HG02623 (cell line): ENCODE results near the gene MRAP.
"Not testable (repeated sequence)": the region's sequence is repeated elsewhere in the genome, so short reads cannot be mapped to it uniquely, and the experiment has no call there.

ENCODE experiments used
- ATAC-seq: cut with Tn5 transposase; IDR thresholded peaks from one replicate; pipeline ENCODE4 v1.9.1; 2021; ENCODE audit warnings: moderate library complexity; ENCODE audit not compliant: unreplicated experiment

Gene MRAP

DNA sequence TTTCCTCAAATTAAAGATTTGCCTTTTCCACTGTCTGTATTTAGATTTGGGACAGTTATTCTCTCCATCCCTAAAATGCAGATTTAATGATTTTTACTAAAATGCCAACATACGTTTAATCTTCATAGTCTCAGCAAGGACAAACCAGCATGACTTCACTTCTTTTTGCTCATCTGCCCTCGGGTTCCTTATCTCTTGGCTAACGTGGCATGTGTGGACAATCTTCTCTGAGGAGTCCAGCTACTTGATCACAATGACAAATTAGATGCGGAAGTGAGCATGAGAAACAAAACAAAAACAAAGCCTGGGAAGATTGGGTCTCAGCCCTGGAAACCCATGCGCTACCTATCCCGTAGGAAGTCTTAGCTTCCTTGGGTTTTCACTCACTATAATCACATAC, 1.0 kb downstream of the MRAP start:
- ATAC-seq = no peak

DNA sequence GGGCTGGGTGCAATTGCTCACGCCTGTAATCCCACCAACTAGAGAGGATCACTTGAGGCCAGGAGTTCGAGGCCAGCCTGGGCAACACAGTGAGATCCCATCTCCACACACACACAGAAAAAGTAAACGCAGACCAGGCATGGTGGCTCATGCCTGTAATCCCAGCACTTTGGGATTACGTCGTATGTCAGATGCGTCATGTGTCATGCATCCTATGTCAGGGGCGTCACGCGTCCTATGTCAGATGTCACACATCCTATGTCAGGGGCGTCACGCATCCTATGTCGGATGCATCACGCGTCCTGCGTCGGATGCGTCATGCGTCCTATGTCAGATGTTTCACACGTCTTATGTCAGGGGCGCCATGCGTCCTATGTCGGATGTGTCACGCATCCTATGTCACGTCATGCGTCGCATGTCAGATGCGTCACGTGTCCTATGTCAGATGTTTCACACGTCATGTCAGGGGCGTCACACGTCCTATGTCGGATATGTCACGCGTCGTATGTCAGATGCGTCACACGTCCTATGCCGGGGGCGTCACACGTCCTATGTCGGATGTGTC, 1.5 kb downstream of the MRAP start:
- ATAC-seq = no peak

DNA sequence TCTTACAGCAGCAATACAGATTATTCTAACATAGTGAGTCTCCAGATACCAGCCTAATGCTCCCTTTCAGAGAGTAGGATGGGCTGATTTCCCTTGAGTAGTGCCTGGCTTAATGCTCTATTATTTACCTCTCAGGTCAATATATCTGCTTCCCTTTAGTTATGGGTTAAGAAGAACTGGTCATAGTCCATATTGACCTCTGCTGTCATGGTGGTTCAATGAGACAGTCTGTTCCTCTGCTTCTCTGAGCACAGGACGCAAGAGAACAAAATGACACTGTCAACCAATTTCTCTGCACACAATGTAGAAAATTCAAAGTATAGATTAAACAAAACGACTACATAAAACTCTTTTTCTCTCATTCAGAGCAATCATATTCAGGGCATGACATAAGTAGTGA, 2.9 kb downstream of the MRAP start:
- no peak for ATAC-seq

DNA sequence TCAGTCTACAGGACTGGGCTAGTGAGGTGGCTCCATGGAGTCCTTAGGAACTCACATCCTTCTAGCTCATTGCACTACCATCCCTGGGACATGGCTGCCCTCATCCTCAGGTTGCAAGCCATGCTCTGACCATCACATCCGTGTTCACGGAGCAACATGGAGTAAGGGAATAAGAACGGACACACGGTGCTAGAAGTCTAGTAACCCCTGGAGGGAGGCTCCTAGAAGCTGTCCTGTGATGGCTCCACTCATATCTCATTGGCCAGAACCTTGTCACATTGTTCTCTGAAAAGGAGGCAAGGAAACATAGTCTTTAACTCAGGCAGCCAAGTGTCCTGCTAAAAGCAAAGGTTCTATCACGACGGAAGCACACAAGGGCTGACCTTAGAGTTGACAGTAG, 3.9 kb downstream of the MRAP start:
- ATAC-seq = no peak

DNA sequence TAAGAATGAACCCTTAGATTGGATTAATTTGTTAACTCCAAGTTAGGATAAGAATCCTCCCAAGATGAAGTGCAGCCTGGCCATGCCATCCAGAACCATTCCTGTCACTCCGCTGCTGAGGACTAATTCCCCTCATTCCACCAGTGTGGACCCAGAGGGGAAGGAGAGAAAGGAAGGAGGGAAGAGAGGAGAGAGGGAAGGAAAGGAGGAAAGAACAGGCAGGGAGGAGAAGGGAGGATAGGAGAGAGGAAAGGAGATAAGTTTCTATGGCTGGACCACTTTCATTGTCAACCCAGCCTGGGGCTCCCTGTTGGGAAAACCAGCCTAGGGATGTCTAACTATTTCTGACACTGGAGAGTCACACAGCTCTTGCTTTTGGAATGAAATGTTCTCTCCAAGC, 4.7 kb downstream of the MRAP start:
- no peak for ATAC-seq

DNA sequence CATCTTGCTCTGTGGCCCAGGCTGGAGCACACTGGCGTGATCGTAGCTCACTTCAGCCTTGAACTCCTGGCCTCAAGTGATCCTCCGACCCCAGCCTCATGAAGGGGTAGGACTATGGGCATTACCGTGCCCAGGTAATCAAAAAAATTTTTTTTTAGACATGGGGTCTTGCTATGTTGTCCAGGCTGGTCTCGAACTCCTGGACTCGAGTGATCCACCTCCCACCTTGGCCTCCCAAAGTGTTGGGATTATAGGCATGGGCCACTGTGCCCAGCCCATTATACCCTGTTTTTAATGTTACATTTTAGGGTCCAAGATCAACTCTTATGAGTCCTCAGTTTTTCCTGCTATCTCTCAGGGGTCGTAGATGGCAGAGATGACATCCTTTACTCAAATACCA, 6.3 kb downstream of the MRAP start:
- no peak for ATAC-seq

DNA sequence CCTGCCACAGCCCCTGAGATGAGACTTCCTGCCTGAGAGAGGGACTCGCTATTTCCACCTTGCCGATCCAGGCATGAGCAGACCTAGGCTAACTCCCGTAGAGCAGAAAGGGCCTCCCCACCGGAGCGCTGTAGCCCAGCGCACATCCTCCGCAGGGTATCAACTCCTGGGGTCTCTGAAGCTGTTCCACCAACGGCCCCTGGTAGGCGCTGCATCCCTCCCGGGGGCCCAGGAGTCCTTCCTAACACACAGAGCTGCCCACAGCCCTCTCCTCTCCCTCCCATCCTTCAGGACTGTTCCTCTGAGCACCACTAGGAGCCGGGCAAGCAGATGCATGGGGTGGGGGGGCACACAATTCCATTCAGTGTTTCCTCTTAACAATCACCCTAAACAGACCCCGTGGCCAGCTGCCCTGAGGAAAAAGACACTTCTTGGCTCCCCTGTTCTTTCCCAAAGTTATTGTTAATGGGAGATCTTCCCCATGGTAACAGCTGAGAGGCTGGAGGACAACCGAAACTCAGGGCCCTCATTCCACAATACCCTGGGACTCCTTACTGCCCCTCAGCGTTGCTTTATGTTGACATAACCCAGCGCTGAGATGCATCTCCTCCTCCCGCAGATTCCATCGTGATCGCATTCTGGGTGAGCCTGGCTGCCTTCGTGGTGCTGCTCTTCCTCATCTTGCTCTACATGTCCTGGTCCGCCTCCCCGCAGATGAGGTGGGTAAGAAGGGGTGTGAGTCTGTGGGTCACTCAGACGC, 7.5 kb downstream of the MRAP start:
- ATAC-seq = no peak

DNA sequence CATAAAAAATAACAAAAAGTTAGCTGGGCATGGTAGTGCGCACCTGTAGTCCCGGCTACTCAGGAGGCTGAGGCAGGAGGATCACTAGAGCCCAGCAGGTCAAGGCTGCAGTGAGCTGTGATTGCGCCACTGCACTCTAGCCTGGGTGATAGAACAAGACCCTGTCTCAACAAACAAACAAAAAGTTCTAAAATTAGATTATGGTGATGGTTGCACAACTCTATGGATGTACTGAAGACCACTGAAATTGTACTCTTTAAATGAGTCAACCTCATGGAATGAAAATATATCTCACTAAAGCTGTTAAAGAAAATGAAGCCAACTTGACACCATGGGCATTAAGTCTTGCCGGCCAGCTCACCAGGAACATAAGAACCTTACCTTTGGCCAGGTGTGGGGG, 9.1 kb downstream of the MRAP start:
- ATAC-seq = no peak

DNA sequence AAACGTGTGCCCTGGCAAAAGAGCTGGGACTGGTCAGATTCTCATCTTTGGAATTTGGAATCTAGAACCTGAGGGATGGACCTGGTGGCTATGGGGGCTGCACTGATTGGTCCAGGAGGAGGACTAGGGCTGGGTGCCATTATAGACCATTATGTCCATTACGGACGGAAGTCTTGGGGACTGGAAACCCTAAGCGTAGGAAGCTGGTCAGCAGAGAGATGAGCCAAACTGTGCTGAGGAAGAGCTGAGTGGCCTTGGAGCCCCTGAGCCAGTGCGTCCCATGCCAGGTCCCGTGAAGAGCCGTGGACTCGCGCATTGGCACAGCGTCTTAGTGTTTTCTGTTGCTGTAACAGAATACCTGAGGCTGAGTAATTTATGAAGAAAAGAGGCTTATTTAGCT, 10.0 kb downstream of the MRAP start:
- no peak for ATAC-seq

DNA sequence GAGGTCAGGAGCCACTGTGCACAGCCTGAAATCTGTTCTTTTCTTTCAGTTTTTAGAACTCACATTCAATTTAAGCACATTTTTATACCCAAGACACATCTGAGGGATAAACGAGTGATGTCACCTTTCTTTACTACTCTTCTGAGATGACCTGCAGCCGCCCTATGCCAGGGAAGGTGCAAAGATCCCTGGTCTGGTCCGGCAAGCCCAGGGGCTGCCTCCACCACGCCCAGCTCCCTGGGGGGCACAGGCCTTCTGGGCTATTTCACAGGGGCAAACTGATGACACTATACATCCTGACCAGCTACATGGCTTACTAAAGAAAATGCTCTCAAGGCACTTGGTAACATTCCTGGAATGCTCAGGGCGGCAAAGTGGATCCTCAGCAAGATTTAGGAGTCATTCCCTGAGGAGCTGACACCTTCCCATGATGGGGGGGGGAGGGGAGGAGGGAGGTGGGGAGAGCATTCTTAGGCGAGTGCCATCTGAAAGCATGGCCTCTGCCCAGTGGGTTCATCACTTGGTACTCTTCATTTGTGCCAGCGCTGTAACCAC, 11.3 kb downstream of the MRAP start:
- no peak for ATAC-seq

DNA sequence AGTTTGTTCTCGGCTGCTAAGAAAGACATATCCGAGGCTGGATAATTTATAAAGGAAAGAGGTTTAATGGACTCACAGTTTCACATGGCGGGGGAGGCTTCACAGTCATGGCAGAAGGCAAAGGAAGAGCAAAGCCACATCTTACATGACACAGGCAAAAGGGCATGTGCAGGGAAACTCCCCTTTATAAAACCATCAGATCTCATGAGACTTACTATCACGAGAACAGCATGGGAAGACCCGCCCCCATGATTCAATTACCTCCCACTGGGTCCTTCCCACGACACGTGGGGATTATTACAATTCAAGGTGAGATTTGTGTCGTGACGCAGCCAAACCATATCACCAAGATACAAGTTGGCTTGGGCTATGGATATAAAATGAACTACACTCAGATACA, 12.3 kb downstream of the MRAP start:
- ATAC-seq = not testable (repeated sequence)

DNA sequence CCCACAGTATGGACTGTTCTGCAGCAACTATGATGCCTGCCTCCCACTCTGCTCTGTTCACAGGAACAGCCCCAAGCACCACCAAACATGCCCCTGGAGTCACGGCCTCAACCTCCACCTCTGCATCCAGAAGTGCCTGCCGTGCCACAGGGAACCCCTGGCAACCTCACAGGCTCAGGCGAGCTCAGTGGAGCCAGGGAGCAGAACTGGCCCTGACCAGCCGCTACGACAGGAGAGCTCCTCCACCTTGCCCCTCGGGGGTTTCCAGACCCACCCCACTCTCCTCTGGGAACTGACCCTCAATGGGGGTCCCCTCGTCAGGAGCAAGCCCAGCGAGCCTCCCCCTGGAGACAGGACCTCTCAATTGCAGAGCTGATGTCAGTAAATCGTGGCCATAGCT, 13.0 kb downstream of the MRAP start:
- no peak for ATAC-seq

DNA sequence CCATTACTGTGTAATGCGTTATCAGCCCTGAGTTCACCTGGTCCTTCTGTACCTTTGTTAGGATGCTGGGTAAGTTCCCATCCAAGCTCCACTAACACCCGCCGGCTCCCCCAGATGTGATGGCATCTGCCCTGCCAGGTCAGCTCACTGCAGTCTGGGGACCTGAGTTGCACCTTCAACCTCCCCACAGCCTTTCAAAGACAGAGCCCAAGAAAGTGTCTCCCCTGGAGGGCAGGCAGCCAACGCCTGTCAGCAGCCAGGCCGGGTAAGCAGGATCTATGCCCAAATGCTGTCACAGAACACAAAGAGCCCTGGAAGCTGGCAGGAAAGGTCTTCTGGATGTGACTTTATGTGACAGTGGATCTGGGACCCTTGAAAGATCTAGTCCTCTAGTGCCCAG, 13.7 kb downstream of the MRAP start:
- no peak for ATAC-seq

DNA sequence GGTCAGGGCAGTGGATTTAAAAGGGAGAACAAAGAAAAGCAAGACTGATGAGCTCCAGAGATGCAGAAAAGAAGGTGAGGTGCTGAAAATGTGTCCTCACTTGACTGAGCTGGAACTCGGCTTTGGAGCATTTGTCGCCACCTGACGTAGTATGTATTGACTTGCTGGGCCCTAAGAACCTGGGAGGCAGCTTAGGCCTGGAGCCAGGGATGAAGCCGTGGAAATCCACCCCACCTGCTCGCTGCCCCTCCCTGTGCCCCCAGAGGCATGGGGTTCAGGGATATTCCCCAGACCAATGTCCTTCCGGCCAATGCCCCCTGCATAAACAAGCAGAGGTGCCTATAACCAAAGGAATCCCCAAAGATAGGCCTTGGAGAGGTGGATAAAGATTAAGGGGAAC, 14.3 kb downstream of the MRAP start:
- ATAC-seq = no peak

DNA sequence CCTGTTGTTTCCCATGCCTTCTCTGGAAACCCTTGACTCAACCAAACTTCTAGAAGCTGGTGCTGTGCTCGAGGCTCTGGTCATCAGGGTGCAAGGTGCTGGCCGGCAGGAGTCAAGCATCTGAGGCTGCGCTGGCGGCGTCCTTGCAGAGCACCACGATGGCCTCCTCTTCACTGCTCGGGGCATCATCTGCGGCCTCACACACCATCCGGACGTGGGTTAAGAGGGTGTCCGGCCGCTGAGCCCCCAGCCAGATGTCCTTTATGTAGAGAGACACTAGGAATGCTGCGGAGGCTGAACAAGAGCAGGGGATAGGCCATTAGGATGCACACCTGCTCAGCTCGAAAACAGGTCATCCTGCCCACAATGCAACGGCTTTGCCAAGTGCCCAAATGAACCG, 16.2 kb downstream of the MRAP start:
- ATAC-seq = no peak

DNA sequence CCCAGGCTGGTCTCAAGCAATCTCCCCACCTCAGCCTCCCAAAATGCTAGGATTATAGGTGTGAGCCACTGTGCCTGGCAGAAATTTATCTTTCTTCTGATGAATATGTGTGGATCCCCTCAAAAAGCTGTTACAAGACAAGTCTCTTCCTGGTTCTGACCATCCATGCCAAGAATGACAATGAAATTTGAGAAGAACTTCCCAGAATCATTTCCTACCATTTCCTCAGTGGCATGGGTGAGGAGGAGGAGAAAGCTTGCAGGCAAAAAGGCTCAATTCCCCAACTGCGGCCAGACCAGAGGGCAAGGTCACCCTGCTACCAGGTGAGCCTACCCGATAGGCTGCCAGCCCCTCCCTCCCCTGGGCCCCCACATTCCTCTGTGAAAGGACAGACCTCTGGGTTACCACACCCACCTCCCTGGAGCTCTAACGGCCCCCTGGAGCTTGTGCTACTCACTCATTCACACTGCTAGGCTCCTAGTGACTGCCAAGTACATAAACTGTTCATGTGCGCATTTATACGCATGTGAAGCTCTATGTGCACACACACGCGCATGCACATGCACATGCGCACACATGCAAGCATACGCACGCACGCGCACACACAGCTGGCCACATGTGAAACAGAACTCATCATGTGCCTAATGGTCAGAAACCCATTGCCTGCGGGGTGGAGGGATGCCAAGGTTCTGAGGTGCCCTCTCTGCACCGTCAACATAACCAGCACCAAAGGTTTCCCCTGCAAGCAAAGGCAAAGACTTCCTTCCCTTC, 17.0 kb downstream of the MRAP start:
- ATAC-seq = no peak

DNA sequence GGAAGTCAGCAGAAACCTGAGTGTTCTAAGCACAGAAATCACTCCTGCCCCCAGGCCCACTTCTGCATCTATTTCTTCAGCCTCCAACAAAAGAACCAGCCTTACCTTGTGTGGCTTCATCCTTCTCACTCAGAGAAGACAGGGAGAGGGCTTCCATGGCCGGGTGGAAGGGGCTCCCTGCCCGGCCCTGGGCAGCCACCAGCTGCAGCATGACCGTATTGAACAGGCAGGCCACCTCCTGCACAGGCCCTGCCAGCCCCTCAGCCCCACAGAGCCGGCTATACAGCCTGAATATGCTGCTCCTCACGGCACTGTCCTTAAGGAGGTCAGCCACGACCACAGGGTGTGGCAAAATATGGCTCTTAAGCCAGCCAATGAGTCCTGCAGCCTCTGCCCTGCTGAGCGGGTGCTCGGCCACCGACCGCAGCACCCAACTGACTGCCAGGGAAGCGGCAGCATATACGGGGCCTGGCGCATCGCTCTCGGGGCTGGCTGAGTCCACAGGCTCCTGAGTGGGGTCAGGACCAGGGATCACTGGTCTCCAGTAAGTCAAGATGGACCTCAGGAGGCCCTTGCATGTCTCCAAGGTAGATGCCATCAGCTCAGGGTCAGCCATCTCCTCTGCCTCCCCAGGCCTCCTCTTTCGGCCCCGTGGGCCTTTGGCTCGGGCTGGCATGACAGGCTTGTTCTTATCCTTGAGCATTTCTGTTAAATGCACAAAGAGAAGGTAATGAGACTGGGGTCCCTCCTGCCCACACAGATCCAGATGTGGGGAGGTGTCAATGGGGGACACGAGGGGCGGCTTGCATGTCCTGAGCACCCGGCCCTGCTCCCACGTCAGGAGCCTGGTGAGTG, 17.9 kb downstream of the MRAP start:
- ATAC-seq = no peak

DNA sequence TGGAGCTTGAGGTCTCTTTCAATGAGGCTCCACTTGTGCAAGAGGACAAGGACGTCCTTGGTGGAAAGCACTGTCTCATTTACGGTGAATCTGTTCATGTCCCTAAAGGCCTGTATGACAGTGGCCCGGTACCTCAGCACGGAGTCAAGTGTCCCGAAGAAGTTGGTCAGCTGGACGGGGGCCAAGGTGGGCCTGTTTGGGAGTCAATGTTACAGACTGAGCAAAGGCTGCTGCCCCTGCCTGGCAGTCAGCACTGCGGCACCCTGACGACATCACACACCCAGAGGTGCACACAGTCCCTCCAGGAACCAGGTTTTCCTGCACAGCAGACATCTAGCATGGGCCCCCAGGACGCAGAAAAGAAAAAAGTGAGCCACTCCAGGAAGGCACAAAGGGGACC, 19.1 kb downstream of the MRAP start:
- ATAC-seq = no peak

DNA sequence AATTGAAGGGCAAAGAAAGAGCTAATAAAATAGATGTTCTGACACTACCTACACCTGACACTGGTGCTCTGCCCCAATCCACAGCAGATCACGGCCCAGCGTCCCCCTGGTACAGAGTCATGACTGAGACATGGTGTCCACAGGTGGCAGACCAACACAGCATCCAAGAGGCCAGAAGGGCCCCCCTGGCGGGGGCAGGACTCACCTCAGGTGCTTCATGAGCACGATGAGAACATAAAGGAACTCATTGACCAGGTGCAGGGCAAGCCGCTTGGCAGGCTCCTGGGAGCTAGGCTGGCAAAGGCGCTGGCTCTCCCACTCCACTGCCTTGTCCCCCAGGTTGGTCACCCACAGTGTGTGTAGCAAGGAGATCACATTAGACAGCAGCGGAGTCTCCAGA, 20.4 kb downstream of the MRAP start:
- no peak for ATAC-seq

DNA sequence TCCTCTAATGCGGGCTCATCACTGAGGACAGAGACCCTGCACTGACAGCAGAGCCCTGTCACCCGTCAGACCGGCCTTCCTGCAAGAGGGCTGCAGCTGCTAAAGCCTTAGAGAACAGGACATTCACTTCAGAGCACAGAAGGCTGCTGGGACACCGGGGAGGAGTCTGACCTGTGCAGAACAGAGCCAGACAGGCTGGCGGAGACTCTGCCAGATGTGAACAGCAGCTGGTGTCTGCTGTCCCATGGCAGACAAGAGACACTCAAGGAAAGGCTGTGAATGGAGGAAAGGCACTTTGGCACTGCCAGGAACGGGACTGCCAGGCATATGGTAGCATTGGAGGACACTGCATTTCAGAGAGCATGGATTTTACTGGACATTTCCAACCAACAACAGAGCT, 21.4 kb downstream of the MRAP start:
- ATAC-seq = no peak

DNA sequence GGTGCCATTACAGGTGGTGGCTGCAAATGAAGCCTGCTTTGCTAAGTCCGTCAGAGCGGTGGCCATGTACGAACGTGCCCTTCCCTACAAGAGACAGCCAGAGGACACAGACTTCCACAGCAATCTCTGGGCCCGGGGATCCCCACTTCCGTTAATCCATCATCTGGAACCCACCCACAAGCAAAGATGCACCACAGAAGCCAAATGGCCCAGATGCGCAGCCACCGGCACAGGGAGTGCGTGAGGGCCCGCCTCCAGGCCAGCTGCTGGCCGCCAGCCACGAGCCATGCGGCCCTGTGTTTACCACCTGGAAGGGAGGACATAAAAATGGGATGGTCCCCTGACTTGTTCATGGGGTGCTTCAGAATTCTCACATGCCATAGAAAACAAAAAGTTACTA, 22.1 kb downstream of the MRAP start:
- no peak for ATAC-seq
